Mesenchymal stem cell (in vitro differentiated cells and primary cell): Measurements from ENCODE around the gene YIF1A.

Experiments used
- DNase-seq: peaks from one replicate; pipeline ENCODE4 v3.0.0-alpha.2; 2013
- H2AFZ ChIP-seq: one replicate; pipeline ENCODE4 v1.6.1; 2013; ENCODE audit warnings: low read depth, mild to moderate bottlenecking, control low read depth, inconsistent platforms, low read length, moderate library complexity
- H2AK5ac ChIP-seq: 2 replicates; pipeline ENCODE4 v1.6.1; 2013; ENCODE audit warnings: low read length, moderate library complexity, mild to moderate bottlenecking, inconsistent platforms; ENCODE audit not compliant: severe bottlenecking
- H2BK120ac ChIP-seq: one replicate; pipeline ENCODE4 v1.6.1; 2013; ENCODE audit warnings: low read depth, mild to moderate bottlenecking, inconsistent platforms, low read length, moderate library complexity
- H2BK12ac ChIP-seq, 2 experiments: one replicate each; pipeline ENCODE4 v1.6.1; 2013; ENCODE audit warnings: inconsistent platforms in 2 of 2, low read length in 2 of 2, mild to moderate bottlenecking in 2 of 2, moderate library complexity in 2 of 2, control low read depth in 1 of 2
- H2BK15ac ChIP-seq: one replicate; pipeline ENCODE4 v1.6.1; 2013; ENCODE audit warnings: mild to moderate bottlenecking, low read depth, inconsistent platforms; ENCODE audit not compliant: poor library complexity, severe bottlenecking
- H2BK5ac ChIP-seq: 2 replicates; pipeline ENCODE4 v1.6.1; 2013; ENCODE audit warnings: low read depth, mild to moderate bottlenecking, low read length, control low read depth, inconsistent platforms; ENCODE audit not compliant: poor library complexity, severe bottlenecking
- H3K14ac ChIP-seq, 2 experiments: one replicate each; pipeline ENCODE4 v1.6.1; 2013; ENCODE audit warnings: inconsistent platforms in 2 of 2, low read length in 2 of 2, control low read depth in 1 of 2, mild to moderate bottlenecking in 1 of 2, moderate library complexity in 1 of 2
- H3K18ac ChIP-seq, 2 experiments: one replicate each; pipeline ENCODE4 v1.6.1; 2013; ENCODE audit warnings: inconsistent platforms in 2 of 2, low read length in 2 of 2, control low read depth in 1 of 2, low read depth in 1 of 2, mild to moderate bottlenecking in 1 of 2
- H3K23ac ChIP-seq, 2 experiments: one replicate each; pipeline ENCODE4 v1.6.1; 2013; ENCODE audit warnings: inconsistent platforms in 2 of 2, low read length in 2 of 2, mild to moderate bottlenecking in 2 of 2, moderate library complexity in 2 of 2, control low read depth in 1 of 2
- H3K27ac ChIP-seq: 2 replicates; pipeline ENCODE4 v1.5.1; 2013; ENCODE audit warnings: mild to moderate bottlenecking, moderate library complexity, low read length, control low read depth, inconsistent platforms; ENCODE audit not compliant: poor library complexity, severe bottlenecking
- H3K27me3 ChIP-seq, 2 experiments: 2 replicates each; pipeline versions ENCODE4 v1.6.1 to v1.7.0; 2013; ENCODE audit warnings: low read length in 2 of 2, mild to moderate bottlenecking in 2 of 2, moderate library complexity in 2 of 2, control low read depth in 1 of 2, inconsistent platforms in 1 of 2; ENCODE audit not compliant: control insufficient read depth in 1 of 2, insufficient read depth in 1 of 2
- H3K36me3 ChIP-seq, 2 experiments: 2 replicates each; pipeline versions ENCODE4 v1.6.1 to v1.7.0; 2013; ENCODE audit warnings: low read length in 2 of 2, control low read depth in 1 of 2, inconsistent platforms in 1 of 2, low read depth in 1 of 2, mild to moderate bottlenecking in 1 of 2; ENCODE audit not compliant: insufficient read depth in 2 of 2, control insufficient read depth in 1 of 2
- H3K4ac ChIP-seq, 2 experiments: one replicate each; pipeline ENCODE4 v1.6.1; 2013; ENCODE audit warnings: inconsistent platforms in 2 of 2, low read length in 2 of 2, mild to moderate bottlenecking in 2 of 2, moderate library complexity in 2 of 2, control low read depth in 1 of 2, low read depth in 1 of 2
- H3K4me1 ChIP-seq: 2 replicates; pipeline ENCODE4 v1.6.1; 2013; ENCODE audit warnings: low read depth, low read length, control low read depth; ENCODE audit not compliant: control insufficient read depth, insufficient read depth
- H3K4me2 ChIP-seq: 2 replicates; pipeline ENCODE4 v1.6.1; 2013; ENCODE audit warnings: low read length, mild to moderate bottlenecking, inconsistent platforms; ENCODE audit not compliant: poor library complexity, severe bottlenecking
- H3K4me3 ChIP-seq, 2 experiments: 2 replicates each; pipeline versions ENCODE4 v1.5.1 to v1.7.0; 2013; ENCODE audit warnings: low read length in 2 of 2, mild to moderate bottlenecking in 2 of 2, control low read depth in 1 of 2, low read depth in 1 of 2; ENCODE audit not compliant: insufficient read depth in 1 of 2
- H3K79me1 ChIP-seq: replicated peaks from 2 replicates; pipeline ENCODE4 v1.6.1; 2013; ENCODE audit warnings: mild to moderate bottlenecking, control low read depth, low read length, inconsistent platforms; ENCODE audit not compliant: poor library complexity, severe bottlenecking
- H3K9ac ChIP-seq: 2 replicates; pipeline ENCODE4 v1.7.0; 2013; ENCODE audit warnings: mild to moderate bottlenecking, low read length, moderate library complexity
- H3K9me3 ChIP-seq: 2 replicates; pipeline ENCODE4 v1.7.0; 2013; ENCODE audit warnings: mild to moderate bottlenecking, low read length; ENCODE audit not compliant: control insufficient read depth
- H4K8ac ChIP-seq: one replicate; pipeline ENCODE4 v1.6.1; 2013; ENCODE audit warnings: inconsistent platforms, mild to moderate bottlenecking, low read length, moderate library complexity
- H4K91ac ChIP-seq: one replicate; pipeline ENCODE4 v1.6.1; 2013; ENCODE audit warnings: mild to moderate bottlenecking, low read length, inconsistent platforms
- WGBS: methylation state at CpG from one replicate; pipeline ENCODE4 v1.1.7; 2013; ENCODE audit warnings: mixed read lengths; 5-methylcytosine and 5-hydroxymethylcytosine counted together

Gene YIF1A

GRCh38 chr11:66299186-66299585 is 10.2 kb upstream of the YIF1A start:
- Histone ChIP-seq H2AFZ (no peak overlapping the region), H3K14ac (no peak overlapping the region), H3K79me1 (no peaks in the 10 kb centered on the region), H2BK15ac (no peak overlapping the region), H2BK12ac (no peak overlapping the region), H3K27me3 (peaks cover 16 to 28% of the 10 kb centered on the region in 2 experiments), H3K9ac (no peak overlapping the region), H3K23ac (no peak overlapping the region), H4K91ac (no peak overlapping the region), H3K4me2 (no peak overlapping the region), H2BK5ac (no peak overlapping the region), H2AK5ac (no peak overlapping the region), H3K27ac (no peak overlapping the region), H3K4me1 (no peaks in the 10 kb centered on the region), H3K9me3 (no peaks in the 10 kb centered on the region), H3K18ac (no peak overlapping the region), H2BK120ac (no peak overlapping the region), H3K36me3 (peaks cover 0 to 11% of the 10 kb centered on the region in 2 experiments), H3K4me3 (no peak overlapping the region), H3K4ac (no peak overlapping the region), H4K8ac (no peak overlapping the region)
- 87% methylated on average over 3 of the region's 3 CpGs for WGBS
- DNase-seq, result no peak

- no peak overlapping the region for H2AFZ ChIP-seq
- H2BK12ac ChIP-seq, result no peak overlapping the region
- no peak overlapping the region for H3K23ac ChIP-seq
- H3K27me3 ChIP-seq, result peaks cover 31 to 44% of the 10 kb centered on the region in 2 experiments
- H3K18ac ChIP-seq, result no peak overlapping the region
- no peak overlapping the region for H3K9ac ChIP-seq
- H3K4me1 ChIP-seq, result peaks cover 3% of the 10 kb centered on the region
- no peak overlapping the region for H4K8ac ChIP-seq
- peaks cover 0 to 11% of the 10 kb centered on the region in 2 experiments for H3K36me3 ChIP-seq
- H3K4me2 ChIP-seq, result no peak overlapping the region
- WGBS, result 53% methylated on average over 8 of the region's 8 CpGs
- H2BK120ac ChIP-seq, result no peak overlapping the region
- no peak overlapping the region for H2BK5ac ChIP-seq
- no peak overlapping the region for H4K91ac ChIP-seq
- H2BK15ac ChIP-seq, result no peak overlapping the region
- no peaks in the 10 kb centered on the region for H3K79me1 ChIP-seq
- H3K27ac ChIP-seq, result no peak overlapping the region
- no peak overlapping the region for H3K4ac ChIP-seq
- H3K14ac ChIP-seq, result no peak overlapping the region
- DNase-seq, result no peak
- no peak overlapping the region for H2AK5ac ChIP-seq
- H3K9me3 ChIP-seq, result no peaks in the 10 kb centered on the region
- H3K4me3 ChIP-seq, result no peak overlapping the region
Measured at GRCh38 chr11:66297610-66298009, 8.7 kb upstream of the YIF1A start.

GRCh38 chr11:66294626-66295620 is 6.0 kb upstream of the YIF1A start:
- no peak for DNase-seq
- Histone ChIP-seq H3K27ac (no peak overlapping the region), H3K23ac (no peak overlapping the region), H3K4me1 (peaks cover 19% of the 10 kb centered on the region), H3K4me3 (peak overlapping the region in 1 of 2 experiments; percentile 35), H3K79me1 (no peaks in the 10 kb centered on the region), H4K8ac (no peak overlapping the region), H2BK120ac (no peak overlapping the region), H3K4me2 (no peak overlapping the region), H3K14ac (no peak overlapping the region), H4K91ac (no peak overlapping the region), H3K9me3 (no peaks in the 10 kb centered on the region), H3K36me3 (peaks cover 0 to 11% of the 10 kb centered on the region in 2 experiments), H2AK5ac (no peak overlapping the region), H2BK5ac (no peak overlapping the region), H3K27me3 (peaks cover 46 to 57% of the 10 kb centered on the region in 2 experiments), H3K18ac (no peak overlapping the region), H3K9ac (no peak overlapping the region), H2BK15ac (no peak overlapping the region), H3K4ac (no peak overlapping the region), H2AFZ (no peak overlapping the region), H2BK12ac (no peak overlapping the region)
- 95% methylated on average over 121 of the region's 123 CpGs for WGBS

GRCh38 chr11:66293777-66294625 is 5.1 kb upstream of the YIF1A start:
- H3K27me3 ChIP-seq, result peaks cover 46 to 57% of the 10 kb centered on the region in 2 experiments
- no peak overlapping the region for H2AK5ac ChIP-seq
- H3K23ac ChIP-seq, result peak overlapping the region in 1 of 2 experiments; percentile 32
- H2BK5ac ChIP-seq, result no peak overlapping the region
- no peak overlapping the region for H3K9ac ChIP-seq
- peaks cover 23% of the 10 kb centered on the region for H3K4me1 ChIP-seq
- no peaks in the 10 kb centered on the region for H3K9me3 ChIP-seq
- no peak overlapping the region for H4K8ac ChIP-seq
- 84% methylated on average over 26 of the region's 30 CpGs for WGBS
- no peak overlapping the region for H2BK120ac ChIP-seq
- no peak overlapping the region for H2BK15ac ChIP-seq
- no peak overlapping the region for H3K4me2 ChIP-seq
- DNase-seq, result no peak
- no peak overlapping the region for H2AFZ ChIP-seq
- peaks cover 0 to 11% of the 10 kb centered on the region in 2 experiments for H3K36me3 ChIP-seq
- no peak overlapping the region for H3K14ac ChIP-seq
- no peak overlapping the region for H2BK12ac ChIP-seq
- H3K18ac ChIP-seq, result no peak overlapping the region
- H4K91ac ChIP-seq, result peak overlapping the region; percentile 37
- H3K4me3 ChIP-seq, result peak overlapping the region in 1 of 2 experiments; percentile 35
- H3K4ac ChIP-seq, result no peak overlapping the region
- no peak overlapping the region for H3K27ac ChIP-seq
- H3K79me1 ChIP-seq, result no peaks in the 10 kb centered on the region
